ENCODE measurements around the gene HSD3B7. TPM values are rescaled to one million over a fixed set of nuclear protein-coding genes. Genes with fewer than 3 reads are reported as not detected.

HSD3B7 gene
- total and polyA plus RNA-seq, 2 of the 8 experiments (the other 6 are each of a cell fraction or from before 2014, with no cell fraction given): 2.9 to 6.6 TPM

GRCh38 chr16:30992931-30993816, 8.2 kb downstream of the HSD3B7 start:
- no peaks in the 10 kb centered on the region for H3K36me3 ChIP-seq (ENCODE audit: control insufficient read depth in 2 of 4, insufficient read depth in 4 of 4, low read length in 3 of 4)
- no peak overlapping the region for H3K14ac ChIP-seq (ENCODE audit: insufficient read length)
- peaks cover 12% of the 10 kb centered on the region for H3K23me2 ChIP-seq (ENCODE audit: low read depth, low read length)
- no peak overlapping the region for H3K4me2 ChIP-seq (ENCODE audit: insufficient read depth in 1 of 2, low read depth in 2 of 2, low read length in 2 of 2)
- H2BK20ac ChIP-seq (ENCODE audit: low read length): no peak overlapping the region
- no peak overlapping the region for H3K9ac ChIP-seq (replicated peaks in 1 of 4; ENCODE audit: extremely low read depth in 1 of 4, low read depth in 3 of 4, low read length in 3 of 4)
- no peak overlapping the region for H2BK5ac ChIP-seq (ENCODE audit: low read depth, low read length)
- no peak overlapping the region for H4K5ac ChIP-seq (ENCODE audit: insufficient read length, low read depth, low read length)
- peaks cover 0 to 3% of the 10 kb centered on the region in 2 experiments for H4K20me1 ChIP-seq (replicated peaks in 1 of 2; ENCODE audit: control insufficient read depth in 1 of 2, insufficient read depth in 2 of 2, low read length in 2 of 2)
- TF ChIP-seq SIN3A (conservative IDR thresholded peaks at IDR 0.05 in 1 of 2, IDR thresholded peaks at IDR 0.05 in 1 of 2; ENCODE audit: low read depth in 1 of 2, low read length in 2 of 2): no peak
- TF ChIP-seq EGR1 (IDR thresholded peaks at IDR 0.05; ENCODE audit: borderline replicate concordance, low read depth, low read length): no peak
- no peak for TF ChIP-seq RNF2 (IDR thresholded peaks at IDR 0.05; ENCODE audit: borderline replicate concordance, low read depth, low read length, missing control alignments, poor library complexity, severe bottlenecking)
- no peak for TF ChIP-seq KDM5A (IDR thresholded peaks at IDR 0.05; ENCODE audit: low read length)
- TF ChIP-seq YY1 (IDR thresholded peaks at IDR 0.05; ENCODE audit: low read depth, low read length): no peak
- no peak for TF ChIP-seq USF2 (IDR thresholded peaks at IDR 0.05; ENCODE audit: low read length)
- no peak for TF ChIP-seq TEAD4 (IDR thresholded peaks at IDR 0.05; ENCODE audit: low read depth, low read length)
- H3K4ac ChIP-seq (replicated peaks; ENCODE audit: insufficient read length, low read depth, low read length): no peak overlapping the region
- H3K4me1 ChIP-seq (replicated peaks in 1 of 4; ENCODE audit: control insufficient read depth in 3 of 4, insufficient read depth in 4 of 4, low read length in 3 of 4): peaks cover 0 to 13% (median 10%) of the 10 kb centered on the region in 4 experiments; a peak in 6 of 7 replicates
- H3K18ac ChIP-seq (ENCODE audit: extremely low read depth, low read length): no peak overlapping the region
- 85% methylated on average over 23 of the region's 29 CpGs; no CpG with 5 or more reads in 1 of the 2 experiments for WGBS, 2 experiments (ENCODE audit: extremely low coverage in 1 of 2, insufficient coverage in 1 of 2, insufficient read length in 1 of 2, insufficient replicate concordance in 2 of 2, low coverage in 1 of 2, low lambda C conversion rate in 2 of 2, missing lambda C conversion rate in 1 of 2)
- H3K23ac ChIP-seq (ENCODE audit: insufficient read length): no peak overlapping the region
- no peaks in the 10 kb centered on the region for H3K9me3 ChIP-seq (ENCODE audit: insufficient read depth in 2 of 2, low read depth in 1 of 2, low read length in 1 of 2)
- H3K4me3 ChIP-seq (ENCODE audit: extremely low read depth in 1 of 4, insufficient read depth in 2 of 4, low read depth in 3 of 4, low read length in 4 of 4): no peak overlapping the region
- no peaks in the 10 kb centered on the region for H3K79me2 ChIP-seq (ENCODE audit: control insufficient read depth in 1 of 2, insufficient read depth in 2 of 2, low read length in 2 of 2)
- H3K79me1 ChIP-seq (ENCODE audit: low read depth, low read length): no peaks in the 10 kb centered on the region
- ChIA-PET CTCF (ENCODE audit: partially characterized antibody) (interaction anchor here (0.7 to 1.8 kb wide), 7 partner anchors 8 to 210 kb away, joined by 3 to 9 read pairs (median 3); partner anchors contain the start of genes HSD3B7 and KAT8), POLR2A (ENCODE audit: partially characterized antibody) (interaction anchor here (0.6 to 1.8 kb wide), 5 partner anchors 9 to 231 kb away, joined by 3 to 5 read pairs (median 4); partner anchors contain the start of genes FUS and KAT8)
- DNase-seq (ENCODE audit: low read depth in 1 of 2, low spot score in 2 of 2) (no peak), FAIRE-seq (no peak)
- H2BK15ac ChIP-seq (ENCODE audit: low read length): no peak overlapping the region
- no peaks in the 10 kb centered on the region; a peak in 2 of 7 replicates for H3K27me3 ChIP-seq (replicated peaks in 1 of 4; ENCODE audit: control insufficient read depth in 3 of 4, extremely low read depth in 1 of 4, insufficient read depth in 3 of 4, low read length in 3 of 4)
- no peak overlapping the region for H2AFZ ChIP-seq (ENCODE audit: low read length)
- no peak overlapping the region for H2BK120ac ChIP-seq (replicated peaks; ENCODE audit: low read depth, low read length)
- no peak overlapping the region for H3K56ac ChIP-seq (replicated peaks; ENCODE audit: insufficient read length, low read depth, low read length)
- H2BK12ac ChIP-seq (ENCODE audit: low read depth, low read length): no peak overlapping the region
- H2AK5ac ChIP-seq (ENCODE audit: low read depth, low read length): no peak overlapping the region
- peak overlapping the region; percentile 29; the same call in 1 of the 2 replicates for H4K8ac ChIP-seq (ENCODE audit: extremely low read depth, insufficient read depth, low read length)
- no peak overlapping the region for H4K91ac ChIP-seq (replicated peaks; ENCODE audit: insufficient read length, low read length)
- no peak overlapping the region for H3K27ac ChIP-seq (ENCODE audit: low read depth, low read length)

All from H1 (cell line).